Measurements from ENCODE around the gene SCUBE1. TPM values are rescaled to one million over a fixed set of nuclear protein-coding genes. Genes with fewer than 3 reads are reported as not detected.

Gene SCUBE1
- total and polyA plus RNA-seq, 4 experiments from 2014 or later = not detected

DNA sequence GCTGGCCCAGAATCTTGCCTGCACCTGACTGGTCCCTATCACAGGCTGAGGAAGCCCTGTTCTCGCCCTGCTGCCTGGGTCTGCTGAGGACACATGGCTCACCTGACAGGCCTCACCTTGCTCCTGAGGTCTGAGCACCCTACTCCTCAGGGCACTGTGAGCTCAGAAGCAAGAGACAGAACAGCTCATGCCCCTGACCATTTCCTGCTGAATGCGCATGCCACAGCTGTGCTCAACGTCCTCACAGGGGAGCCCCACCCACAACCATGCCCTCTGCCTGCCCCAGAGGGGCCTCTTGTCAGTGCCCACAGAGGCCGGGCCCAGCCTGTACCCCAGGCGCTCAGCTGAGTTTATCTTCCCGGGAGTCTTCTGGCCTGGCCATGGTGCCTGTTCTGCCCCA, 194.6 kb downstream of the SCUBE1 start:
- no peak overlapping the region for H3K27ac Mint-ChIP-seq

DNA sequence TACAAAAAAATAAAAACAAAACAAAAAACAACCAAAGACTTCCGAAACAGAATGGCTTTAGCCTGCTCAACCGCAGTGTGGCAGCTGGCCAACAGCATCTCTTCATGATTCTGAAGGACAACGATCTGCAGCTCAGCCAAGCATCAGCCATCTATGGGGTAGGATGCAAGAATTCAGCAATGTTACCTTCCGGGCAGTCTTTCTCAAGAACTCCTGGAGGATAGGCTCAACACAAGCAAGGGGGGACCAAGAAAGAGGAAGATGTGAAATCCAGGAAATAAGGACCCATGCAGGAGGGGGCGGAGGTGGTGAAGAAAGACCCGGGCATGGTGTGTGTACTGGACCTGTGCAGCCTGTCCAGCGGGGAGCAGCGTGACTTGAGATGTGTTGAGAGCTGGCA, 195.4 kb downstream of the SCUBE1 start:
- Histone ChIP-seq H3K36me3 (ENCODE audit: insufficient read depth, low read length) (no peaks in the 10 kb centered on the region), H3K4me1 (ENCODE audit: insufficient read depth, low read length) (peaks cover 22% of the 10 kb centered on the region), H3K27me3 (ENCODE audit: insufficient read depth, low read length) (no peaks in the 10 kb centered on the region), H3K9me3 (ENCODE audit: control insufficient read depth in 1 of 2, low read length in 2 of 2) (no peaks in the 10 kb centered on the region), H3K27ac (ENCODE audit: low read depth, low read length) (no peak overlapping the region), H3K4me3 (ENCODE audit: low read length in 2 of 2) (no peak overlapping the region)
- peak overlapping the region in 2 of 8 donors; percentile 31 to 35 for H3K4me3 Mint-ChIP-seq
- no peak for DNase-seq
- CTCF ChIA-PET (ENCODE audit: partially characterized antibody) = no interaction called here
- peaks cover 0 to 2% of the 10 kb centered on the region in 2 donors for H3K36me3 Mint-ChIP-seq
- no peaks in the 10 kb centered on the region for H3K27me3 Mint-ChIP-seq
- H3K4me1 Mint-ChIP-seq = peaks cover 5 to 27% (median 15%) of the 10 kb centered on the region in 4 donors
- H3K9me3 Mint-ChIP-seq = peaks cover 0 to 3% (median 0%) of the 10 kb centered on the region in 8 donors
- intact Hi-C loops (cut with micrococcal nuclease) = no loop called here
- POLR2A ChIA-PET (ENCODE audit: partially characterized antibody) = no interaction called here
- H3K27ac Mint-ChIP-seq = peak overlapping the region in 1 of 7 donors; percentile 81

More for the DNA sequence above, 194.6 kb downstream of the SCUBE1 start:
- DNase-seq = no peak
- no peaks in the 10 kb centered on the region for H3K27me3 ChIP-seq (ENCODE audit: insufficient read depth, low read length)
- H3K36me3 ChIP-seq (ENCODE audit: insufficient read depth, low read length) = no peaks in the 10 kb centered on the region
- ChIA-PET CTCF (ENCODE audit: partially characterized antibody) (no interaction called here), POLR2A (ENCODE audit: partially characterized antibody) (interaction anchor here (1.2 kb wide), 1 partner anchor 39 kb away, joined by 3 read pairs; no protein-coding TSS in a partner anchor)
- H3K9me3 ChIP-seq (ENCODE audit: control insufficient read depth in 1 of 2, low read length in 2 of 2) = no peaks in the 10 kb centered on the region
- Mint-ChIP-seq H3K4me1 (peaks cover 7 to 27% (median 15%) of the 10 kb centered on the region in 4 donors), H3K27me3 (no peaks in the 10 kb centered on the region), H3K4me3 (peak overlapping the region in 2 of 8 donors; percentile 25 to 42), H3K9me3 (peaks cover 0 to 5% (median 0%) of the 10 kb centered on the region in 8 donors), H3K36me3 (peaks cover 0 to 3% of the 10 kb centered on the region in 2 donors)
- H3K27ac ChIP-seq (ENCODE audit: low read depth, low read length) = no peak overlapping the region
- H3K4me1 ChIP-seq (ENCODE audit: insufficient read depth, low read length) = peaks cover 22% of the 10 kb centered on the region
- no peak overlapping the region for H3K4me3 ChIP-seq (ENCODE audit: low read length in 2 of 2)
- intact Hi-C loops (cut with micrococcal nuclease) = no loop called here

Other genes with a start within 250 kb of the SCUBE1 start
- 1 to 10 TPM; 2.5 to 2.7 TPM for gene BIK, start 232.6 kb downstream of the SCUBE1 start, total RNA-seq
- gene BIK, start 232.6 kb downstream of the SCUBE1 start, polyA plus RNA-seq = 1 to 10 TPM; 8.5 to 8.8 TPM
- gene MCAT, start 200.0 kb downstream of the SCUBE1 start, total RNA-seq = 1 to 10 TPM; 7.9 to 9.0 TPM
- 10 to 100 TPM in 1 of 2 donors, 1 to 10 TPM in 1; 5.7 to 13.1 TPM for gene MCAT, start 200.0 kb downstream of the SCUBE1 start, polyA plus RNA-seq
- 10 to 100 TPM; 66.9 to 71.0 TPM for gene TSPO, start 191.8 kb downstream of the SCUBE1 start, total RNA-seq
- gene TSPO, start 191.8 kb downstream of the SCUBE1 start, polyA plus RNA-seq = 100 to 1,000 TPM; 351 to 548 TPM
- 10 to 100 TPM; 28.5 to 29.6 TPM for gene TTLL12, start 156.2 kb downstream of the SCUBE1 start, total RNA-seq
- gene TTLL12, start 156.2 kb downstream of the SCUBE1 start, polyA plus RNA-seq = 10 to 100 TPM; 20.8 to 28.6 TPM
- not detected for gene MPPED1, start 68.6 kb upstream of the SCUBE1 start, total RNA-seq
- gene MPPED1, start 68.6 kb upstream of the SCUBE1 start, polyA plus RNA-seq = not detected

Measured in CD4-positive, alpha-beta memory T cell (primary cell).